ENCODE results near the gene GKN2.

The GKN2 gene

GRCh38 chr2:68971591-68972231 lies 19.0 kb upstream of the GKN2 start:
- no peak for TF ChIP-seq CTCF (IDR thresholded peaks at IDR 0.05)

- TF ChIP-seq CTCF (IDR thresholded peaks at IDR 0.05) = no peak
Observed at GRCh38 chr2:68970566-68971265, 18.0 kb upstream of the GKN2 start.

- TF ChIP-seq CTCF (IDR thresholded peaks at IDR 0.05) = no peak
Observed at GRCh38 chr2:68969736-68970490, 17.2 kb upstream of the GKN2 start.

GRCh38 chr2:68968221-68968620 lies 15.5 kb upstream of the GKN2 start:
- TF ChIP-seq CTCF (IDR thresholded peaks at IDR 0.05) = no peak

- TF ChIP-seq CTCF (IDR thresholded peaks at IDR 0.05) = no peak
Observed at GRCh38 chr2:68964282-68964681, 11.6 kb upstream of the GKN2 start.

- TF ChIP-seq CTCF (IDR thresholded peaks at IDR 0.05) = no peak
Observed at GRCh38 chr2:68961380-68961779, 8.7 kb upstream of the GKN2 start.

GRCh38 chr2:68959001-68959400 lies 6.3 kb upstream of the GKN2 start:
- no peak for TF ChIP-seq CTCF (IDR thresholded peaks at IDR 0.05)

Data from LNCAP (cell line).